ENCODE data around the gene NUBP2. TPM values are rescaled to one million over a fixed set of nuclear protein-coding genes. Genes with fewer than 3 reads are reported as not detected.

Gene NUBP2
- total RNA-seq, 8 experiments from 2014 or later, result 53.7 to 89.6 (median 67.6) TPM

GRCh38 chr16:1786242-1787055 is 3.7 kb downstream of the NUBP2 start:
- 93 to 100% (median 100%) methylated on average over 1 to 11 of the region's 51 CpGs; no CpG with 5 or more reads in 5 of the 10 experiments for WGBS, 10 experiments
- Histone ChIP-seq H3K4me1 (replicated peaks in 1 of 2) (peaks cover 7 to 8% of the 10 kb centered on the region in 2 donors), H3K4me3 (no peak overlapping the region), H3K27ac (no peak overlapping the region)
- in situ Hi-C loops (cut with MboI; ENCODE audit: low pct_unique_long_range_greater_than_20kb in 2 of 9, low sequenced_read_pairs in 9 of 9, unreplicated experiment in 9 of 9), result no loop called here
- ATAC-seq (replicated peaks in 6 of 8), result no peak

- no CpG with 5 or more reads among the region's 6 CpGs for WGBS, 10 experiments
- peaks cover 7 to 8% of the 10 kb centered on the region in 2 donors for H3K4me1 ChIP-seq (replicated peaks in 1 of 2)
- no peak overlapping the region for H3K27ac ChIP-seq
- no peak overlapping the region for H3K4me3 ChIP-seq
- ATAC-seq (replicated peaks in 6 of 8), result no peak
- in situ Hi-C loops (cut with MboI; ENCODE audit: low pct_unique_long_range_greater_than_20kb in 2 of 9, low sequenced_read_pairs in 9 of 9, unreplicated experiment in 9 of 9), result no loop called here
Observed at GRCh38 chr16:1787056-1787321, 4.2 kb downstream of the NUBP2 start.

- H3K4me1 ChIP-seq (replicated peaks in 1 of 2), result peaks cover 7 to 8% of the 10 kb centered on the region in 2 donors
- WGBS, 10 experiments, result 88 to 98% (median 90%) methylated on average over 2 to 7 of the region's 44 CpGs; no CpG with 5 or more reads in 6 of the 10 experiments
- H3K4me3 ChIP-seq, result no peak overlapping the region
- ATAC-seq (replicated peaks in 6 of 8), result no peak
- in situ Hi-C loops (cut with MboI; ENCODE audit: low pct_unique_long_range_greater_than_20kb in 2 of 9, low sequenced_read_pairs in 9 of 9, unreplicated experiment in 9 of 9), result no loop called here
- no peak overlapping the region for H3K27ac ChIP-seq
Observed at GRCh38 chr16:1787322-1788094, 4.7 kb downstream of the NUBP2 start.

GRCh38 chr16:1788095-1788707 is 5.4 kb downstream of the NUBP2 start:
- 100% methylated on average over 3 to 5 of the region's 38 CpGs; no CpG with 5 or more reads in 8 of the 10 experiments for WGBS, 10 experiments
- H3K27ac ChIP-seq, result no peak overlapping the region
- in situ Hi-C loops (cut with MboI; ENCODE audit: low pct_unique_long_range_greater_than_20kb in 2 of 9, low sequenced_read_pairs in 9 of 9, unreplicated experiment in 9 of 9), result no loop called here
- H3K4me3 ChIP-seq, result no peak overlapping the region
- ATAC-seq (replicated peaks in 6 of 8), result no peak
- peaks cover 7 to 8% of the 10 kb centered on the region in 2 donors for H3K4me1 ChIP-seq (replicated peaks in 1 of 2)

- in situ Hi-C loops (cut with MboI; ENCODE audit: low pct_unique_long_range_greater_than_20kb in 2 of 9, low sequenced_read_pairs in 9 of 9, unreplicated experiment in 9 of 9), result no loop called here
- H3K27ac ChIP-seq, result no peak overlapping the region
- no peak for ATAC-seq (replicated peaks in 6 of 8)
- H3K4me3 ChIP-seq, result no peak overlapping the region
- WGBS, 10 experiments, result 70 to 100% (median 93%) methylated on average over 1 to 6 of the region's 19 CpGs; no CpG with 5 or more reads in 6 of the 10 experiments
- H3K4me1 ChIP-seq (replicated peaks in 1 of 2), result peaks cover 7 to 8% of the 10 kb centered on the region in 2 donors
Observed at GRCh38 chr16:1788708-1789100, 5.9 kb downstream of the NUBP2 start.

GRCh38 chr16:1789643-1790045 is 6.9 kb downstream of the NUBP2 start:
- no peak overlapping the region for H3K27ac ChIP-seq
- ATAC-seq (replicated peaks in 6 of 8), result no peak
- H3K4me1 ChIP-seq (replicated peaks in 1 of 2), result no peaks in the 10 kb centered on the region
- WGBS, 10 experiments, result no CpG with 5 or more reads among the region's 25 CpGs
- in situ Hi-C loops (cut with MboI; ENCODE audit: low pct_unique_long_range_greater_than_20kb in 2 of 9, low sequenced_read_pairs in 9 of 9, unreplicated experiment in 9 of 9), result no loop called here
- H3K4me3 ChIP-seq, result no peak overlapping the region

GRCh38 chr16:1790261-1790610 is 7.5 kb downstream of the NUBP2 start:
- no peak for ATAC-seq (replicated peaks in 6 of 8)
- 89 to 100% methylated on average over 1 to 9 of the region's 15 CpGs; no CpG with 5 or more reads in 8 of the 10 experiments for WGBS, 10 experiments
- H3K4me3 ChIP-seq, result no peak overlapping the region
- H3K27ac ChIP-seq, result no peak overlapping the region
- H3K4me1 ChIP-seq (replicated peaks in 1 of 2), result no peaks in the 10 kb centered on the region
- in situ Hi-C loops (cut with MboI; ENCODE audit: low pct_unique_long_range_greater_than_20kb in 2 of 9, low sequenced_read_pairs in 9 of 9, unreplicated experiment in 9 of 9), result no loop called here

GRCh38 chr16:1790611-1791255 is 8.0 kb downstream of the NUBP2 start:
- ATAC-seq (replicated peaks in 6 of 8), result no peak
- 80 to 100% (median 93%) methylated on average over 1 to 11 of the region's 44 CpGs; no CpG with 5 or more reads in 5 of the 10 experiments for WGBS, 10 experiments
- in situ Hi-C loops (cut with MboI; ENCODE audit: low pct_unique_long_range_greater_than_20kb in 2 of 9, low sequenced_read_pairs in 9 of 9, unreplicated experiment in 9 of 9), result no loop called here
- Histone ChIP-seq H3K4me1 (replicated peaks in 1 of 2) (no peaks in the 10 kb centered on the region), H3K27ac (no peak overlapping the region), H3K4me3 (no peak overlapping the region)

- 94 to 100% (median 100%) methylated on average over 2 to 7 of the region's 53 CpGs; no CpG with 5 or more reads in 3 of the 10 experiments for WGBS, 10 experiments
- in situ Hi-C loops (cut with MboI; ENCODE audit: low pct_unique_long_range_greater_than_20kb in 2 of 9, low sequenced_read_pairs in 9 of 9, unreplicated experiment in 9 of 9), result no loop called here
- Histone ChIP-seq H3K4me3 (no peak overlapping the region), H3K27ac (no peak overlapping the region), H3K4me1 (replicated peaks in 1 of 2) (no peaks in the 10 kb centered on the region)
- no peak for ATAC-seq (replicated peaks in 6 of 8)
Observed at GRCh38 chr16:1791256-1791942, 8.6 kb downstream of the NUBP2 start.

GRCh38 chr16:1791943-1792812 is 9.4 kb downstream of the NUBP2 start:
- WGBS, 10 experiments, result 87 to 100% (median 100%) methylated on average over 1 to 8 of the region's 59 CpGs; no CpG with 5 or more reads in 7 of the 10 experiments
- ATAC-seq (replicated peaks in 6 of 8), result peak in 6 of 8 experiments; percentile 14 to 39 (median 22)
- Histone ChIP-seq H3K4me1 (replicated peaks in 1 of 2) (no peaks in the 10 kb centered on the region), H3K27ac (no peak overlapping the region), H3K4me3 (no peak overlapping the region)
- in situ Hi-C loops (cut with MboI; ENCODE audit: low pct_unique_long_range_greater_than_20kb in 2 of 9, low sequenced_read_pairs in 9 of 9, unreplicated experiment in 9 of 9), result no loop called here

GRCh38 chr16:1792836-1793577 is 10.2 kb downstream of the NUBP2 start:
- H3K27ac ChIP-seq, result no peak overlapping the region
- in situ Hi-C loops (cut with MboI; ENCODE audit: low pct_unique_long_range_greater_than_20kb in 2 of 9, low sequenced_read_pairs in 9 of 9, unreplicated experiment in 9 of 9), result no loop called here
- peak in 3 of 8 experiments; percentile 1 to 4 (median 3) for ATAC-seq (replicated peaks in 6 of 8)
- no CpG with 5 or more reads among the region's 33 CpGs for WGBS, 10 experiments
- no peak overlapping the region for H3K4me3 ChIP-seq
- no peaks in the 10 kb centered on the region for H3K4me1 ChIP-seq (replicated peaks in 1 of 2)

All from motor neuron (in vitro differentiated cells).